Loucy (cell line): ENCODE measurements around the gene CNOT6.

Experiments
- H2AFZ ChIP-seq: fragments of 200-600 bp; sonication (generic); 2 replicates; pipeline ENCODE4 v1.6.0; 2016; ENCODE audit warnings: antibody characterized with exemption, mild to moderate bottlenecking, low read length, moderate library complexity
- H3F3A ChIP-seq: fragments of 200-600 bp; 2 replicates; pipeline ENCODE4 v1.6.0; 2016; ENCODE audit warnings: antibody characterized with exemption, low read depth, mild to moderate bottlenecking
- H3K27me3 ChIP-seq: fragments of 200-600 bp; sonication (generic); 2 replicates; pipeline ENCODE4 v1.6.1; 2014; ENCODE audit warnings: low read length, mild to moderate bottlenecking; ENCODE audit not compliant: insufficient read depth, poor library complexity, severe bottlenecking
- H3K36me3 ChIP-seq: fragments of 200-600 bp; sonication (generic); 2 replicates; pipeline ENCODE4 v1.6.1; 2016; ENCODE audit warnings: low read length; ENCODE audit not compliant: insufficient read depth
- H3K4me1 ChIP-seq: fragments of 200-600 bp; sonication (generic); 2 replicates; pipeline ENCODE4 v1.5.1; 2014; ENCODE audit warnings: low read length, mild to moderate bottlenecking; ENCODE audit not compliant: insufficient read depth, poor library complexity, severe bottlenecking
- H3K4me2 ChIP-seq: fragments of 200-600 bp; sonication (generic); 2 replicates; pipeline ENCODE4 v1.6.0; 2014; ENCODE audit warnings: antibody characterized with exemption, low read length, low read depth, mild to moderate bottlenecking; ENCODE audit not compliant: poor library complexity, severe bottlenecking
- H3K4me3 ChIP-seq: fragments of 200-600 bp; sonication (generic); 2 replicates; pipeline ENCODE4 v1.5.1; 2014; ENCODE audit warnings: low read length, mild to moderate bottlenecking, mixed read lengths; ENCODE audit not compliant: poor library complexity, severe bottlenecking
- H3K79me2 ChIP-seq: fragments of 200-600 bp; sonication (generic); 2 replicates; pipeline ENCODE4 v1.6.1; 2014; ENCODE audit warnings: low read length; ENCODE audit not compliant: insufficient read depth
- H3K9ac ChIP-seq: fragments of 200-600 bp; sonication (generic); 2 replicates; pipeline ENCODE4 v1.6.0; 2014; ENCODE audit warnings: mild to moderate bottlenecking, low read depth, low read length, moderate library complexity; ENCODE audit not compliant: poor library complexity, severe bottlenecking
- H3K9me2 ChIP-seq: fragments of 200-600 bp; sonication (generic); replicated peaks from 2 replicates; pipeline ENCODE4 v1.6.1; 2016; ENCODE audit warnings: low read depth, low read length, mixed read lengths
- H3K9me3 ChIP-seq: fragments of 200-600 bp; sonication (generic); 2 replicates; pipeline ENCODE4 v1.6.1; 2014; ENCODE audit warnings: mild to moderate bottlenecking, antibody characterized with exemption, low read length, low read depth; ENCODE audit not compliant: insufficient read depth
- H4K20me1 ChIP-seq: fragments of 200-600 bp; sonication (generic); 2 replicates; pipeline ENCODE4 v1.6.0; 2014; ENCODE audit warnings: antibody characterized with exemption, low read length, mild to moderate bottlenecking; ENCODE audit not compliant: insufficient read depth, poor library complexity, severe bottlenecking
- CTCF ChIP-seq: fragments of 200-600 bp; sonication (generic); conservative IDR thresholded peaks from 2 replicates; pipeline ENCODE4 v1.5.1; 2014; ENCODE audit warnings: mild to moderate bottlenecking, antibody characterized with exemption, low read length
- EZH2phosphoT487 ChIP-seq: fragments of 200-600 bp; IDR thresholded peaks from 2 replicates; pipeline ENCODE4 v1.6.1; 2018; ENCODE audit warnings: antibody characterized with exemption, mild to moderate bottlenecking, moderate library complexity, borderline replicate concordance

The CNOT6 gene

GRCh38 chr5:180594311-180595045 is 100.3 kb downstream of the CNOT6 start:
- Histone ChIP-seq H3K36me3 (no peaks in the 10 kb centered on the region), H3K79me2 (no peaks in the 10 kb centered on the region), H3K4me3 (no peak overlapping the region), H3K9me3 (no peaks in the 10 kb centered on the region), H4K20me1 (no peaks in the 10 kb centered on the region), H3K4me2 (no peak overlapping the region), H3K4me1 (no peaks in the 10 kb centered on the region), H3K27me3 (no peaks in the 10 kb centered on the region), H3K9ac (no peak overlapping the region), H3F3A (no peaks in the 10 kb centered on the region), H3K9me2 (no peaks in the 10 kb centered on the region), H2AFZ (no peak overlapping the region)
- TF ChIP-seq CTCF (no peak), EZH2phosphoT487 (no peak)

- Histone ChIP-seq H3K4me3 (no peak overlapping the region), H3K4me2 (no peak overlapping the region), H2AFZ (no peak overlapping the region), H3K36me3 (no peaks in the 10 kb centered on the region), H3K9me3 (no peaks in the 10 kb centered on the region), H4K20me1 (no peaks in the 10 kb centered on the region), H3K9ac (no peak overlapping the region), H3K27me3 (no peaks in the 10 kb centered on the region), H3K79me2 (no peaks in the 10 kb centered on the region), H3K9me2 (no peaks in the 10 kb centered on the region), H3K4me1 (no peaks in the 10 kb centered on the region), H3F3A (no peaks in the 10 kb centered on the region)
- no peak for TF ChIP-seq EZH2phosphoT487
- TF ChIP-seq CTCF = no peak
Measured at GRCh38 chr5:180595046-180595379, 100.8 kb downstream of the CNOT6 start.

- no peaks in the 10 kb centered on the region for H3K4me1 ChIP-seq
- H3K4me2 ChIP-seq = no peak overlapping the region
- no peaks in the 10 kb centered on the region for H4K20me1 ChIP-seq
- no peak overlapping the region for H3K9ac ChIP-seq
- no peak overlapping the region for H3K4me3 ChIP-seq
- TF ChIP-seq CTCF (no peak), EZH2phosphoT487 (no peak)
- no peak overlapping the region for H2AFZ ChIP-seq
- no peaks in the 10 kb centered on the region for H3K79me2 ChIP-seq
- H3K36me3 ChIP-seq = no peaks in the 10 kb centered on the region
- H3K27me3 ChIP-seq = no peaks in the 10 kb centered on the region
- H3K9me3 ChIP-seq = no peaks in the 10 kb centered on the region
- no peaks in the 10 kb centered on the region for H3F3A ChIP-seq
- H3K9me2 ChIP-seq = no peaks in the 10 kb centered on the region
Measured at GRCh38 chr5:180595381-180596114, 101.4 kb downstream of the CNOT6 start.
